HG03575 (cell line): ENCODE measurements around the gene CWF19L1.

ENCODE experiments used
- ATAC-seq: cut with Tn5 transposase; IDR thresholded peaks from one replicate; pipeline ENCODE4 v1.9.1; 2021; ENCODE audit not compliant: unreplicated experiment, insufficient number of reproducible peaks, low FRiP score; ENCODE audit errors: extremely low read depth

CWF19L1 gene

DNA sequence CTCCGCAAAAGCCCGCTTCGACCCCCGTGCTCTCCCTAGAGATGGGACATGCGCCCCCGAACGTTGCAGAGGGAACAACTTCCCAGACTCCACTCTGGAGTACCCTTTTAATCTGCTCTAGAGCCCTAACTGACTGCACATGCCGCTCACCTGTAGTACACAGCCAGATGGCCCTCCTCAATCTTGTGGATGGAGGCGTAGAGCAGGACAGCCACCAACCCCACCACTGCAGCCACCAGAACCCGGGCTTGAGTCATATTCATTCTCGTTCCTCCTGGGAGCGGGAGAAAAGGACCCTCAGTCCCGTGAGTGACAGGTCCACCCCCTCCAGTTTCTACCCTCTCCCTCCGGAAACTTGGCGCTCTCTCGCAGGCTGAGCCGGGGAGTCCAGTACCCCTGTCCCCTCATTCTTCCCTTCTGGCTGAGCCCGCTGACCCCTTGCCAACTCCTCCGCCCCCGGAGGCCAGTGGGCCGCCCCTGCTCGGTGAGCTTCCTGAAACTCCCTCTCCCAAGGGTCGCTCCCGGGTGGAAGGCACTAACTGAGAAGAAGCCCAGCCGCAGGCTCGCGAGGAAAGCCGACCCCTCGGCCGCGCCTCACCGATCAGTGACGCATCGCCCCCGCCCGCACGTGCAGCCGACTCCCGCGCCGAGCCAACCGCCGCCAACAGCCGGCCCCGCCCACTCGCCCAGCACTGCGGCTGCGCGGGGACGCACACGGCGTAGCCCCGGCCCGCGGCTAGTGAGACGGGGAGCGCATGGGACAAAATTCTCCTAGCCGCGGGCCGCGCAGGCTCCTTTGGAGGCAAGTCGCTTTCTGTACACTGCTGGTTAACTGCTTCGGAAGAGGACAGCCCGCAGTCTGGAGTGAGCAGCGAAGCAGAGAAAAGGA, 81.8 kb downstream of the CWF19L1 start, which contains the start of gene ERLIN1:
TSS of gene ERLIN1 (minus strand) at position 666 of the 889 bp plus-strand sequence. CDS start at position 263, 403 bp downstream.
- ATAC-seq = no peak

DNA sequence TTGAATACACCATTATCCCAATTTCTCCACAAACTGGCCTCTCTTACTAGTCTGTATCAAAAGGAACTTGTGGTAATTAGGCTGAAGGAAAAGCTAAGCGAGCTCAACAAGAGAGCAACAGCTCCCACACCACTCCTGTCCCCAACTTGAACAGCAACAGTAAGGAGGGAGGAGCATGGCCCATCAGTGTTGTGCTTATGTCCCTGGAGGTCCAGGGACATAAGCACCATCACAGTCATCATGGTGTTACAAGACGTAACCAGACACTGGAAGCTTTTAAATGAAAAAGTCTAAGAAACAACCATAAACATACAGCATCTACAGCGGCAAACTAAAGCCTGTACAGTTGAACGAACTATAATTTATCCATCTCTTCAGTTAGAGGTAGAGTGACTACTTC, 82.6 kb downstream of the CWF19L1 start:
- no peak for ATAC-seq

DNA sequence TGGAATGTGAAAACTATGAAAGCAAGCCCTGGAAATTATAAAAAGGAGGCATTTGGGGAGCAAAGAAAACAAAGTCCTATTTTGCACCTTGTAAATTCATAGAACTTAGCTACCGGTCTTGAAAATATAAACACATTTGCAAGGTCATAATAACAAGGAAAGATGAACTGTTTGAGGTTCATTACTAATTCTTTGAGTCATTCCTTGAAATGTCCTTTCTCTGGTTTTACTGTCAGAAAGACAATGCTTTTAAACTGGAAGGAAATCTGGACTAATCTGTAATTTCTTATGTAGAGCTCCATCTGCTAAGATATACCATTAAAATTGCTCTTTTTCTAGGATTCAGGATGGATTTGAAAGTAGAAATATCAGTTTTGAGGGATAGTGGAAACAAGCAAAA, 83.0 kb downstream of the CWF19L1 start:
- ATAC-seq = no peak

DNA sequence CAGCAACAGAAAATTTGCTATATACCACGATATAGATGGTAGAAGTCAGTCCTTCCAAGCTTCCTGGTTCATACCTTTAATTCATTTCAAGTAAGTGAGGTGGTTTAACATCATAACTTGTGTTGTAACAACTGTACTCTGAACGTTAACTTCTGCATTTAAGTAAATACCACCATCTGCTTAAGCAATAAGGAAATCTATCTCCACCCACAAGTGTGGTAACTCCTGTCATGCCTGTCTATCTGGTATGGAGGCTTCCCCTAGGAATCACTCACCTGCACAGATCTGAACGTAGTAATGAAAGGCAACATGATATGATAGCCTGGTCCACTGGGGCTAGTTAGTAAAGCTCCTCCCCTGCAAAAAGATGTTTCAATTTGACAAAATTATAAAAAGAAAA, 84.0 kb downstream of the CWF19L1 start:
- no peak for ATAC-seq

DNA sequence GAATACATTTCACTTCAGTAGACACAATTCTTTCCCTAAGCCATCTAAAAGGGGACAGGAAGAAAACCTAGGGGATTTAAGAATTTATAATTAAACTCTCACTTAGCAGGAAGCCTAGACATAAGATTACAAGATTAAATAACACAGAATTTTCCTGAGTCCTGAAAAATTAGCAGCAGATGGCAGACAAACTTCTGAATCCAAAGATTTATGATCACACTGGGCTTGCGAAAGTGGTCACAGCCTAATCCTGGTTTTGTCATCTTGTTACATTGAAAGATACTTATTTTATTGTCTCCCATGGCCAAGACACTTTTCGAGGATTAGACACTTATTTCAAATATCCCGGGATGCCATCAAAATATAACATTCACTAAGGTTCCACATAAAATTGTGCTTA, 84.5 kb downstream of the CWF19L1 start:
- no peak for ATAC-seq
